ENCODE results near the gene CIZ1.

The CIZ1 gene

DNA sequence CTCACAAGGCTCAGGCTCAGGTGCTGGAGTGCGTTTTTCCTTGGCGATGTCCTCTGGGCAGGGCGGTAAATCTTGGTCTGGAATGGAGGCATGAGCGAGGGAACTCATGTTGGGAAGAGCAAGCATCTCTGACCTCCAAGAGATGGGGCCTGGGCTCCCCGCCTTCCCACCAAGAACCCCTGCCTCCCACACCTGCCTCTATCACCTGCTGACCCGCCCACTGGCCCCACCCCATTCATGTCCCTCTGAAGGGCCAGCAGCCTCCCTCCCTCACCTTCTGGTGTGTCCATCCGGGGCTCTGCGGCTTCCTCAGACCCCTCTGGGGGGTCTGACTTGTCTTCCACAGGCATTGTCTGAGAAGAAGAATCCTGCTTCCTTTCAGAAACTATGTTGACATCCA, 10.9 kb downstream of the CIZ1 start:
- TF ChIP-seq TAF1 (IDR thresholded peaks at IDR 0.05; ENCODE audit: borderline replicate concordance, insufficient read depth, low read length) (no peak), SIN3A (IDR thresholded peaks at IDR 0.05; ENCODE audit: borderline replicate concordance, insufficient read depth, low read length) (no peak), FOXP2 (optimal IDR thresholded peaks at IDR 0.05; ENCODE audit: borderline replicate concordance, extremely low read depth, extremely low read length, insufficient read depth) (no peak), POLR2AphosphoS5 (IDR thresholded peaks at IDR 0.05; ENCODE audit: low read depth, low read length) (no peak)
- TF ChIP-seq, protein P1, sequence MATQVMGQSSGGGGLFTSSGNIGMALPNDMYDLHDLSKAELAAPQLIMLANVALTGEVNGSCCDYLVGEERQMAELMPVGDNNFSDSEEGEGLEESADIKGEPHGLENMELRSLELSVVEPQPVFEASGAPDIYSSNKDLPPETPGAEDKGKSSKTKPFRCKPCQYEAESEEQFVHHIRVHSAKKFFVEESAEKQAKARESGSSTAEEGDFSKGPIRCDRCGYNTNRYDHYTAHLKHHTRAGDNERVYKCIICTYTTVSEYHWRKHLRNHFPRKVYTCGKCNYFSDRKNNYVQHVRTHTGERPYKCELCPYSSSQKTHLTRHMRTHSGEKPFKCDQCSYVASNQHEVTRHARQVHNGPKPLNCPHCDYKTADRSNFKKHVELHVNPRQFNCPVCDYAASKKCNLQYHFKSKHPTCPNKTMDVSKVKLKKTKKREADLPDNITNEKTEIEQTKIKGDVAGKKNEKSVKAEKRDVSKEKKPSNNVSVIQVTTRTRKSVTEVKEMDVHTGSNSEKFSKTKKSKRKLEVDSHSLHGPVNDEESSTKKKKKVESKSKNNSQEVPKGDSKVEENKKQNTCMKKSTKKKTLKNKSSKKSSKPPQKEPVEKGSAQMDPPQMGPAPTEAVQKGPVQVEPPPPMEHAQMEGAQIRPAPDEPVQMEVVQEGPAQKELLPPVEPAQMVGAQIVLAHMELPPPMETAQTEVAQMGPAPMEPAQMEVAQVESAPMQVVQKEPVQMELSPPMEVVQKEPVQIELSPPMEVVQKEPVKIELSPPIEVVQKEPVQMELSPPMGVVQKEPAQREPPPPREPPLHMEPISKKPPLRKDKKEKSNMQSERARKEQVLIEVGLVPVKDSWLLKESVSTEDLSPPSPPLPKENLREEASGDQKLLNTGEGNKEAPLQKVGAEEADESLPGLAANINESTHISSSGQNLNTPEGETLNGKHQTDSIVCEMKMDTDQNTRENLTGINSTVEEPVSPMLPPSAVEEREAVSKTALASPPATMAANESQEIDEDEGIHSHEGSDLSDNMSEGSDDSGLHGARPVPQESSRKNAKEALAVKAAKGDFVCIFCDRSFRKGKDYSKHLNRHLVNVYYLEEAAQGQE (IDR thresholded peaks at IDR 0.05; ENCODE audit: insufficient read depth in 1 of 2, low read depth in 2 of 2, low read length in 2 of 2): no peak

DNA sequence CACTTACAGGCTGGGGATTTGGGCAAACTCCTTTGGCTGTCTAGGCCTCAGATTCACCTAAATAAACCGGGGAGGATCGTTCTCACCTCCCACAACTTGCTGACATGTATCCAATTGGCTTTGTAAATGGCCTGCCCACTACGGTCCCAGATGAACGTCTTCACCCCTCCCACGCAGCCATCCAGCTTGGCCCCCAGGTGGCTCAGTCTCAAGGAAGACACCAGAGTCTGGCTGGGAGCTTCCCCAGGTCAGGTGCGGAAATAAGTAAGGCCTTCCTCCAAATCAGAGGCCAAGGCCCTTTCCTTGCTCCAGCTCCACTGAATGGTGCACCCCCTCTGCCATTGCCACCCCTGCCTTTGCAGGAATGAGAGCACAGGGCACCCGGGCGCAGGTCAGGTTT, 11.4 kb downstream of the CIZ1 start:
- TF ChIP-seq, protein P1 (IDR thresholded peaks at IDR 0.05; ENCODE audit: insufficient read depth in 1 of 2, low read depth in 2 of 2, low read length in 2 of 2): no peak
- TF ChIP-seq SIN3A (IDR thresholded peaks at IDR 0.05; ENCODE audit: borderline replicate concordance, insufficient read depth, low read length) (no peak), POLR2AphosphoS5 (IDR thresholded peaks at IDR 0.05; ENCODE audit: low read depth, low read length) (no peak), TAF1 (IDR thresholded peaks at IDR 0.05; ENCODE audit: borderline replicate concordance, insufficient read depth, low read length) (no peak), FOXP2 (optimal IDR thresholded peaks at IDR 0.05; ENCODE audit: borderline replicate concordance, extremely low read depth, extremely low read length, insufficient read depth) (no peak)

DNA sequence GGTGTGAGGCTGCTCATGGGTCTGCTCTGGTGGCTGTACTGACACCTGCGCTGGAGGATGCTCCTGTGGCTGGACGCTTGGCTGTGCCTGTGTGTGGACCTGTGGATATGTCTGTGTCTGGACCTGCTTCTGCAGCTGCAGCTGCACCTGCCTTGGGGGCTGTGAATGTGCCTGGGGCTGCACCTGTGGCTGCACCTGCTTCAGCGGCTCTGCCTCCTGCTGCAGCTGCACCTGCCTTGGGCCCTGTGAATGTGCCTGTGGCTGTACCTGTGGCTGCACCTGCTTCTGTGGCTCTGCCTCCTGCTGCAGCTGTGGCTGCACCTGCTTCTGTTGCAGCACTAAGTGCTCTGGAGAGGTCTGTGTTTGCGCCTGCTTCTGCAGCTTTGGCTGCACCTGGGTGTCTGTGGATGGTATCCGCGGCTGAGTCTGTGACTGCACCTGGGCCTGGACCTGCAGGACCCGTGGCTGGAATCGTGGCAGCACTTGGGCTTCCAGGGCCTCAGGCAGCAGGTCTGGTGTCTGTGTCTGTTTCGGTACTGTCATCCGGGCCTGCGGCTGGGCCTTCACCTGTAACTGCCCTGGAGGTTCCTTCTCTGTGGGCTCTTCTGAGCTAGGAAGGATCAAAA, 12.5 kb downstream of the CIZ1 start:
- TF ChIP-seq POLR2AphosphoS5 (IDR thresholded peaks at IDR 0.05; ENCODE audit: low read depth, low read length) (no peak), TAF1 (IDR thresholded peaks at IDR 0.05; ENCODE audit: borderline replicate concordance, insufficient read depth, low read length) (no peak), FOXP2 (optimal IDR thresholded peaks at IDR 0.05; ENCODE audit: borderline replicate concordance, extremely low read depth, extremely low read length, insufficient read depth) (no peak), SIN3A (IDR thresholded peaks at IDR 0.05; ENCODE audit: borderline replicate concordance, insufficient read depth, low read length) (no peak)
- TF ChIP-seq, protein P1 (IDR thresholded peaks at IDR 0.05; ENCODE audit: insufficient read depth in 1 of 2, low read depth in 2 of 2, low read length in 2 of 2): no peak

DNA sequence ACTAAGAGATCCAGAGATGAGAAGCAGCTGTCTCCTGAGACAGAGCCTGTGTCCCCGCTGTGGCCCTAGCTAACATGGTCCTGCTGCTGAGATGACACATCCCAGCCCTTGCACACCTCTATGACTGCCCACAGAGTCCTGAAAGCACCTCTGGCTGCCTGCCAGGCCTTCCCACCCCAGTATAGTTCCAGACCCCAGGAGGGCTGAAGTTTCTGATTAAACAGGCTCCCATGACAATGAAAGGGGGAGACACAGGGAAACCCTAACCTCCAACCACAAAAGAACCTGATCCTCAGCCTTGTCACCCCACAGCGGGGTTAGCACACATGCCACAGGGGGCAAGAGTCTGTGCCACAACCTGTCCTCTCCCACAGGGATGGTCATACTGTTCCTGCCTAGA, 15.6 kb downstream of the CIZ1 start:
- TF ChIP-seq POLR2AphosphoS5 (IDR thresholded peaks at IDR 0.05; ENCODE audit: low read depth, low read length) (no peak), SIN3A (IDR thresholded peaks at IDR 0.05; ENCODE audit: borderline replicate concordance, insufficient read depth, low read length) (no peak), FOXP2 (optimal IDR thresholded peaks at IDR 0.05; ENCODE audit: borderline replicate concordance, extremely low read depth, extremely low read length, insufficient read depth) (no peak), TAF1 (IDR thresholded peaks at IDR 0.05; ENCODE audit: borderline replicate concordance, insufficient read depth, low read length) (no peak)
- TF ChIP-seq, protein P1 (IDR thresholded peaks at IDR 0.05; ENCODE audit: insufficient read depth in 1 of 2, low read depth in 2 of 2, low read length in 2 of 2): no peak

All from PFSK-1 (cell line).